Endometrium (tissue), 2 donors: ENCODE measurements around the gene PPP4R3A.
"Not testable (repeated sequence)": the region's sequence is repeated elsewhere in the genome, so short reads cannot be mapped to it uniquely, and the experiment has no call there.

Experiments
- FAIRE-seq: peaks from 2 replicates; lab custom pipeline; 2012; peaks lifted over from hg19 to GRCh38; lab: Jason Lieb, UNC
- donor health status: control.
- donor health status: control.

Gene PPP4R3A

DNA sequence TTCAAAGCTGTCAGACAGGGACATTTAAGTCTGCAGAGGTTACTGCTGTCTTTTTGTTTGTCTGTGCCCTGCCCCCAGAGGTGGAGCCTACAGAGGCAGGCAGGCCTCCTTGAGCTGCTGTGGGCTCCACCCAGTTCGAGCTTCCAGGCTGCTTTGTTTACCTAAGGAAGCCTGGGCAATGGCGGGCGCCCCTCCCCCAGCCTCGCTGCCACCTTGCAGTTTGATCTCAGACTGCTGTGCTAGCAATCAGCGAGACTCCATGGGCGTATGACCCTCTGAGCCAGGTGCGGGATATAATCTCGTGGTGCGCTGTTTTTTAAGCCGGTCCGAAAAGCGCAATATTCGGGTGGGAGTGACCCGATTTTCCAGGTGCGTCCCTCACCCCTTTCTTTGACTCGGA, 73.8 kb downstream of the PPP4R3A start:
- FAIRE-seq, result not testable (repeated sequence)

DNA sequence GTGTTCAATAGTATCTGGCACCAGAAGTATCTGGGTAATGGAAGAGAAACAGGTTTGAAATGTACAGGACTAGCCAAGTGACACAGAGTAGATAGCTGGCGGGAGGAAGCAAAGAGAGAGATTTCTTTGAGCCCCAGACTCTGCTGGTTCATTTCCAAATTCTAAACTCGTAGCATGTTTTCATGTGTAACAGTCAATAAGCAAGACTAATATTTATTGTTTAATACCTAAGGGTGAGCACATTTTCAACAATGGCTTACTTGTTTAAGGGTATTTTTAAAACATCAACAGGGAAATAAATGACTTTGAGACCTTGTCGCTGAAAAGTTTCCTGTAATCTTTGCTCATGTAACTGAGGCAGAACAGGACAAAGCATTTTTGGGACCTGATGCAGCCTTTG, 80.7 kb downstream of the PPP4R3A start:
- no peak for FAIRE-seq

DNA sequence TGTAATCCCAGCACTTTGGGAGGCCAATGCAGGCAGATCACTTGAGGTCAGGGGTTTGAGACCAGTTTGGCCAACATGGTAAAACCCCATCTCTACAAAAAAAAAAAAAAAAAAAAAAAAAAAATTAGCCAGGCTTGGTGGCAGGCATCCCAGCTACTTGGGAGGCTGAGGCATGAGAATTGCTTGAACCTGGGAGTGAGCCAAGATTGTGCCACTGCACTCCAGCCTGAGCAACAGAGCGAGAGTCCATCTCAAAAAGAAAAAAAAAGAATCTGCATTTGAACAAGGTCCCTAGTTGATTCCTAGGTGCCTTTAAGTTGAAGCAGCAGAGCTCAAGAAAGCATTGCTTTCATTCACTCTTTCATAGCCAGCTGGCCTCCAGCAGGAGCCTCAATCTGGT, 81.2 kb downstream of the PPP4R3A start:
- FAIRE-seq, result not testable (repeated sequence)

DNA sequence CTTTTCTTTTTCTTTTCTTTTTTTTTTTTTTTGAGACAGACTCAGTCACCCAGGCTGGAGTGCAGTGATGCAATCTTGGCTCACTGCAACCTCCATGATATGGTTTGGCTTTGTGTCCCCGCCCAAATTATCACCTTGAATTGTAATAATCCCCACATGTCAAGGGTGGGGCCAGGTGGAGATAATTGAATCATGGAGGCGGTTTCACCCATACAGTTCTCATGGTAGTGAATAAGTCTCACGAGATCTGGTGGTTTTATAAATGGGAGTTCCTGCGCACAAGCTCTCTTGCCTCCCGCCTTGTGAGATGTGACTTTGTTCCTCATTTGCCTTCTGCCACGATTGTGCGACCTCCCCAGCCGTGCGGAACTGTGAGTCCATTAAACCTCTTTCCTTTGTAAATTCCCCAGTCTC, 84.6 kb downstream of the PPP4R3A start:
- FAIRE-seq, result not testable (repeated sequence)

DNA sequence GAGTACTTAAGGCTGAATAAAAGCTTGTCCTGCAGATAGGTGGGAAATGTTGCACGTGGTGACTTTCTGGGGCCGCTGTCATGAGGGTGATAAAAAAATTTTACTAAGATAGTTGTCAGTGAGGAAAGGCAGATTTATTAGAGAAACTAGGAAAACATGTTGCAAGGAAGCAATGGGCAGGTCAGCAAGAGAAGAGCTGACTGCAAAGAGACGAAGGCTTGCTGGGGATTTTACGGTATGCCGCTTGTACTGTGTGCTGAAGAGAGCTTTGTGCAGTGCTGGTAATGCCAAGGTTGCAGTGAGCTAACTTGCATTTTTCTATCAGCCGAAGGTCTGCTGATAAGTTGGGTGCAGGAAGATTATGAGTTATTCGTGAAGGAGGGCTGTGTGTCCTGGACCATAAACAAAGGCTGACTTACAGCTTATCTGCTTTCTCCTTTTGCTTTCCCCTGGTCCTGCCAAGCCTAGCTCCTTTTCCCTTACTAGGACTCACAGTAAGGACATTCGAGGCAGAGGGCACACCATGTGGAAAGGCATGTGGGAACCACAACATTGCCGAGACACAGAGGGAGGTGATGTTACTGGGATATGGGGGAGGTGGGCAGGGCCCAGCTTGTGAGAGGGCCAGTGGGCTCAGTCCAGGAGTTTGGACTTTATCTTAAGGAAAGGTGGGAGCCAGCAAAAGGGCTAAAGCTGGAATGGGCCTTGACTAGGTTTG, 85.1 kb downstream of the PPP4R3A start:
- FAIRE-seq, result no peak

DNA sequence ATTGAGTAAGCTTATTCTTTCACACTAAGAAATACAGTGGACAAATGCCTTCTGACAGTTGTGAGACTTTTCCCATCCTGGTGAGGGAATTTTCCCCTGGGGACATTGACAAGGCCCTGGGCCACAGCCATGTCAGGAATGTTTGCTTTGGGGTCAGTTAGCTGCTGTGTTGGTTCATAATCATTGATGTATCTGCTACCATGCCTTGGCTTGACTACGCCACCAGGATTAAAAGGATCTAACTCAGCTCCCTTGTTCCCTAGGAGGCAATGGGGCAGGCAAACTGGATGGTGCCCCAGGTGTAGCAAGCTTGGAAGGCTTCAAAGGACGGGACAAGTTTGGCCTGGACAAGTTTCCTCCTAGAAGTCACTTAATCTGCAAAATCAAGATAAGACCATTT, 89.4 kb downstream of the PPP4R3A start:
- no peak for FAIRE-seq

DNA sequence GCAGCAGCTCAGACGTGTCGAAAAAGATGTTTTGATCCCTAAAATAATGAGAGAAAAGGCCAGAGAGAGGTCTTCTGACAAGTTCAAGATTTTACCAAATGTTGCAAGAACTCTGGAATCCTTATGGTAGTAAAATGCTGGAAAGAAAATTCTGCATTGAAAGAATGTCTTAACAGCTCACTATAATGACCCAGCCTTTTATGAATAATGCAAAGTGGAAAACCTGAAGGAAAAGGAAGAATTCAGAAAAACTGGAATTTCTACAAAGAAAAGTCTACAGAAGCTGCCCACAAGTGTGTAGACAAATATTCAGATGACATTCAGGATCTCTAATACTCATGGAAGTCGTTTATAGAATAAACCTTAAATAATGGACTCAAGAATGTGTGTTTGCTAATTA, 90.7 kb downstream of the PPP4R3A start:
- FAIRE-seq, result no peak

DNA sequence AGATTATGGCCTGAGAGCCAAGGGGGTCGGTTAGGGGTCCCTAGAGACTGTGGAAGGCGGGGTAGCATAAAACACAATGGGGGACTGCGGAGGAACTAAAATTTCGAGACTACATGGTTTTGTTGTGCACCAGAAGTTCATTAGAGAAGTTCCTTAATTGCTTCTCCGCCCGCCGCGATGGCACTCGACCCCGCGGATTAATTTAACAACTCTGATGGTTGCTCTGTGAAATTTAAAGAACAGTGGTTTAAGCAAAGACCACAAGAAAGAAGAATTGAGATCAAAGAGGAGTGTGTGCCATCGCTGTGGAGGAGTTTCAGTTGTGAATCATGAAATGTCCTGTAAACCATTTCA, 91.1 kb downstream of the PPP4R3A start:
- FAIRE-seq, result no peak

DNA sequence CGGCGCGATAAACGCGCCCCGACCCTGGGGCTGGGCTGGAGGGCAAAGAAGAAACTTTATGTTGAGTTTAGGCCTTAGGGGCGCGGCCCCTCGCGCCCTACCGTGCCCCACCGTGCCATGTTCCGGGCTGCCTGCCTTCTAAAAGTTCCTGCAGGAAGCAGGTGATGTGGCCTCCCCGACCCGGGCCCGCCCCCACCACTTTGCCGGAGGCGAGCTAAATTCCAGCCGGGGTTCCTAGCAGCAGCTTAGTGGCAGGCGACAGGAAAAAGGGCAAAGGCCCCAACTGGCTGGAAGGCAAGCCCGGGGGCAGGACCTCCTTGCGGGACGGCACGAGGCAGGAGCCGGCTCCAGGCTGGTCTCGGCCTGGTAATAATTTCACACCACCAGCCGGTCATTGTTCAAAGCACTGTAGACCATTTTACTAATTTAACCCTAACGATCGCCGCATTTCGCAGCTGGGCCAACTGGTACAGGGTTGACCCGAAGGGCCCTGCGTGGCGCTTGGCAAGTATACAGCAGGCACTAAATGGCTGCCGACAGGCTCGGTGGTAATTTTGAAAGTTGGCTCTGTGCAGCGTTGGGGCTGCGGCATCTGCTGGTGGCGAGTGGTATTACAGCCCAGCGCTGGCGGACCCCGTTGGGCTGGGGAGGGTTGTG, 91.6 kb downstream of the PPP4R3A start:
- no peak for FAIRE-seq

DNA sequence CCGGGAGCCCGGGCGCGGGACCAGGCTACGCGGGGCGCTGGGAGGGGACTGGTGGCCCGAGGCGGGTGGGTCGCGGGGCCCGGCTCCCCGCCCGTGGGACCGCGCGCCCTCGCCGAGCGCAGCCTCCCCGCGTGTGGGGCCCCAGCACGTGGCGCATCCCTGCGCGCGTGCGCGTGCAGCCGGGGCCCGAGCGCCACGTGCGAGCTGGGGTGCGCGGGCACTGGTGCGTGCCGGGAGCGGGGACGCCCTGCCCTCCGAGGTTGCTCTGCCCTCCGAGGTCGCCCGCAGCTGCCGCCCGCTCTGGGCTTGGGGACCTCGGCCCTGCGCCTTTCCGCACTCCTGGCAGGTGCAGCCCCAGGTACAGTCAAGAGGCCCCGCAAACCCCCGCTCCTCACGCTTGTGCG, 92.1 kb downstream of the PPP4R3A start:
- no peak for FAIRE-seq

DNA sequence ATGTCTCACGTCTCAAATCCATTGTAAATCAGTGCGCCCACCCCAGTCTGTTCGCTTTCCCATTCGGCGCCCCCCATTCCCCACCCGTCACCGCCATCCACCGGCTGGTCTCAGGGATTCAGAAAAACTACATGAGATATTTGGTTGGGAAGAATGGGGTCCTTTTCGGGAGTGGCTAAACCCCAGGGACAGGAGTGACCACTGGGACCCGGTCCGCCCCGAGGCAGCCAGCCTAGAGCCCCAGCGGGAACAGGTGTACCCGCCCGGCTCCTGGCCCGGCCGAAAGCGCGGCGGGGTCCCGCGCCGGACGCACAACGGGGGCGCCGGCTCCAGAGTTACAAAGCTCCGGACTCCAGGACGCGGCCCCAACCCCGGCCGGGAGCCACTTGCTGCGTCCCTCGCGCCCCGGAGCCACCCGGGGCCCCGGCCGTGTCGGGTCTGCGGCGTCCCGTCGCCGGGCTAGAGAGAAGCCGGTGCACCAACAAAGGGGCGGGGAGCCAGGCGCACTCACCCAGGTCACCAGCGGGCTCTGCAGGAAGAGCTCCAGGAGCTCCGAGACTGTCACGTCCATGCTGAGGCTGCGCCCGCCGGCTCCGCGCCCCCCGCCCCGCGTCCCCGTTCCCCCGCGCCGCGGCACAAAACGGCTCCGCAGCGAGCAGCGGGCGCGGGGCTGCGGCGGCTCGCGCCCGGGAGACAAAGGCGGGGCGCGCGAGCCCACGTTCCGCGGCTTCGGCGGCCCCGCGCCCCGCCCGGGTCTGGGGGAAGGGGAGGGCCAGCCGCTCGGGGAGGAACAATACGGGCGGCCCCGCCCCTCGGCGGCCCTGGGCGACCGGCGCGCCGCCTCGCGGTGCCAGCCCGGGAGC, 92.8 kb downstream of the PPP4R3A start, which contains the start of gene CCDC88C:
TSS of gene CCDC88C (minus strand) at position 701 of the 863 bp plus-strand sequence. CDS start at position 571, 130 bp downstream.
- no peak for FAIRE-seq

DNA sequence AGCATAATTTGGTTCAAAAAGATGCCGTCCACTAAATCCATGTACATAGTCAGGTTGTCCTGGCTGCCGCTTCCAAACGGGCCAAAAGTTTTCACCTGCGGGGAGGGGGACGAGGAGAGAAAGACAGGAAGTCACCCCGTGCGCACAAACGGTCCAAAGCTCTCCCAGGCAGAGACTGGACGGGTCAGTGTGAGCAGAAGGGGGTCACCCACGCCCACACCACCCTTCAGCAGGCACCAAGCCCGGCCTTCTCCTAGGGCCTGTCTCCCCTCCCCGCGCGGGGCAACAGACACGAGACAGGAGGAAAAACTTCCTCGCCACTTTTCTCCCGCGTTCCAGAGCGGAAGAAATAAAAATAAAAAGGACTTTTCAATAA, 93.4 kb downstream of the PPP4R3A start:
- no peak for FAIRE-seq

DNA sequence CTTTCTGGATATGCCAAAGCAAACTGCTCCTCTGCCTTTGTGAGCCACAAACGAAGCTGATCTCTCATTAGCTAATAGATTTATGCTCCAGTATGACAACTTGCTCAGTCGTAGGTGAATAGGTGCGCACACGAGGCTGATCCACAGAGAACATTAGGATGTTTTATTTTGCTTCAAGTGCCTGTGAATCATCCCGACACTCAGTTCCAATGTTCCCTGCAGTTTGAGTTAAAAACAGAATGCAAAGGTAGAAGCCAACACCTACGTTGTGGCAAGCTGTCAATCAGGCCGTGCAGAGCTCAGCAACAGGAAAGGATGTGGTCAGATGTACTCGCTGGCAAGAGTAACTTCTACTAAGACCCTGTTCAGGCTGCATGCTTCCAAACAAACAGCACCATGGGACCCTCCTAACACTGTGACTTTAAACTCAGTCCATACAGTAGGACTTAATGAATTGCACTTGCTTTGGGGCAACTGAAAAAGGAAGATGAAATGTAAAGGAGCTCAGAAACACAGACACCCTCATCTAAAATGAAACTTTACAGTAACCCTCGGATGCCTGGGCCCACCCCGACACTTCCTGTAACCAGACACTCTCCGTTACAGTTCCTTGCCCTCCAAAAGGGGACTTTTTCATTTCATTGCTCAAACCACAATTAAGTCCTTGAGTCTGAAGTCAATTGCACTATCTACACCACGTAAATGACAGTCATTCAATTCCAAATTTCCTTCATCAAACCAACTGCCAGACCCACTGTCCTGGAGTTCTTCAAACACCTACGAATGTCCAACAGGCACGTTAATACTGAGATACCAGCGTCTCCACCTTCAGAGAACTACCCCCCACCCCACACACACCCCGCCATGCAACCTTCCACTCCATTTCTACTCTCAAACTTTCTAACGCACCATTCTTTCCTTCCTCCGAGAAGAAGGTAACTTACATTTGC, 94.0 kb downstream of the PPP4R3A start:
- FAIRE-seq, result no peak

DNA sequence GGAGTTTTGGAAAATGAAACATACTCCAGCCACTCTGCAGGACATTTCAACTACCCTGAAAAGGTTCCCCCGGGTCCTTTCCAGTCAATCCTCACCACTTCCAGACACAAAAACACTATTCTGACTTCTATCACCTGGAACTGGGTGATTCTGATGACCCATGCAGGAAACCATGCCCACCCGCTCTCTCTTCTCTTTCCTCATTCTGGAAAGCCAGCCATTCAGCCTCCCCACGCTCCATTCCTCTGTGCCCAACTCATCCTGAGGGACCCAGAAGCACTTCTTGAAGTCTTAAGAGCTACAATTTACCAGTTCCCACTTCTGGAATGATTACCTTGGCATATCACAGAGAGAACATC, 95.7 kb downstream of the PPP4R3A start:
- FAIRE-seq, result no peak

DNA sequence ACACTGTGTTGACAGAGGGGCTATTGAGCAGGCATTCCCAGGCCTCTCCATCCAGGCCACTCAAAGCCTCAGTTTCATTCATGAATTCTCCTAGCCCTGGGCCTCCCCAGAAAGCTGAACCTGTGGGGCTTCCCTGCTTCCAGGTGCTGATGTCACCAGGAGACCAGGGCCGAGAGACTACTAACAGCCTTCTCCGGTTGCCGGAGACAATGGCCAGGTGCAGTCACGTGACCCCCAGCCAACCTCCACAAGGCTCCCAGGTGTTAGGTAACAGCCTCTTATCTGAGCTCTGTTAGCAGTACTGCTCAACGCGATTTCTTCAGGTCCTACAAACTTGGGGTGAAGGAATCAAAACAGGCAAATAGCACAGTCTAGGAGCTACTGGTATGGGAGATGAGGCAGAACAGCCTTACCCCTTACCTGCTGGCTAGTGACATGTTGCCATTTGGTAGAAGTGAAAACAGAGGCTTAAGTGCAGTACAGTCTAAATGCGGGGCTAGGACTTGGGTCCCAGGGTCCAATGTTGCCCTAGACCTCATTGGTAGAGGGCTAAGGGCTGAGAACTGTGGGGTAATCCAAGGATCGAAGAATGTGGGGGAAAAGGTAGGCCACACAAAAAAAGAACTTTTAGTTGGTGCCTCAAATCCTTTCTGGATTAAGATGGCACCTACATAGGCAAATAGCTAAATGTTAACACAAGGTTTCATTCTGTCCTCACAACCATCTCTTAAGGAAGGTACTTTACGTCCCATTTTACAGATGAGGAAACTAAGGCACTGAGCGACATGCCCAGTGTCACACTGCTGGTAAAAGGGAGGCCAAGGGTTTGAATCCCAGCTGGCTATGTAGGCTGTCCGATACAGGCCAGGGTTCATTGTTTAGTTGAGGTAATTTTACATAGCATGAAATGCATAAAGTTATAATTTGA, 96.3 kb downstream of the PPP4R3A start:
- FAIRE-seq, result no peak

DNA sequence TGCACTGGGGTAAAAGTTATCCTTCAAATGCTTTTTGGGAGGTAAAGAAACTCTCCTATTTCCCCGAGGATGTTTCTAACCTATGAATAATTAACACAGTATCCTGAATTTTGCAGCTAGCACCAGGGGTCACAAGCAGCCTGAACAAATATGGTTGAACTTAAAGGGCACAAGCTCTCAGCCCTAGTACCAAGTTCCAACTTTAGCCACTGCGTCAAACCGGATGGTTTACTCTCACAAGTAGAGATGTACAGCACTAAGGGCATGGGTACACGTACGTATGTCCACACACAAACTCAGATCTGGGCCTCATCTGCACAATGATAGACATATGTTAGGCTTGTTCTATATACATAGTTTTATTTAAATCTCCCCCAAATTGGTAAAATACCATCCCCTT, 97.2 kb downstream of the PPP4R3A start:
- FAIRE-seq, result no peak

DNA sequence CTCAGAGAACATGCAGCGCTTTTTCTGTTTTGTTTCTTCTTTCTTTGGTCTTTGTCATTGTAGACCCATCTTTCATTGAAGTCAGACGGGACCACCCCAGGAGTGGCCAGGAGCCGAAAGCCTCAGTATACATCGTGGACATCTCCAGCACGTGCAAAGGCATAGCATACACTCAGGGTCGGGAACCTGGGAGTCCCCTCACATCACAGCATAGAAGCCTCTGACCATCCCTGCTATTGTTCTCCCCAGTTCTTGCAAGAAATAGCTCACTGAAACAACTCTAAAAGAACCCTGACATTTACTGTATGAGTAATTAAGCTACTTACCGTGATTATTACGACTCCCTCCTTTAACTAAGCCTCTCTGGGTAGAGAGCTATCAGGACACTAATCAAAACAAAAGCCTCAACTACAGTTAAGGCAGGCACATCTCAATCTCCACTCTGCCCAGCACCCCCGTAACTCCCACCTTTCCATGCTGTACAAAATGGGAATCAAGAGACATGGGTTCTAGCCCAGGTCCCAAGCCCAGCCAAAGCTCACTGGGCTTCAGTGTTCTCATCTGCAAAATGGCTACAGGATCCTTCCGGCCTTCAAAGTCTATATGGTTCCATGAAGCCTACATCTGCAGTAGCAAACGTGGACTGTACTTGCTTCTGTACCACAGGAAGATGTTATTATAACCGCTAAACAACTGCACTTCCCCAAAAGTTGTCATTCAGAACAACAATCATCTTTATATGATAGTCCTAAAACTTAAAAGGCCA, 99.2 kb downstream of the PPP4R3A start:
- FAIRE-seq, result no peak

DNA sequence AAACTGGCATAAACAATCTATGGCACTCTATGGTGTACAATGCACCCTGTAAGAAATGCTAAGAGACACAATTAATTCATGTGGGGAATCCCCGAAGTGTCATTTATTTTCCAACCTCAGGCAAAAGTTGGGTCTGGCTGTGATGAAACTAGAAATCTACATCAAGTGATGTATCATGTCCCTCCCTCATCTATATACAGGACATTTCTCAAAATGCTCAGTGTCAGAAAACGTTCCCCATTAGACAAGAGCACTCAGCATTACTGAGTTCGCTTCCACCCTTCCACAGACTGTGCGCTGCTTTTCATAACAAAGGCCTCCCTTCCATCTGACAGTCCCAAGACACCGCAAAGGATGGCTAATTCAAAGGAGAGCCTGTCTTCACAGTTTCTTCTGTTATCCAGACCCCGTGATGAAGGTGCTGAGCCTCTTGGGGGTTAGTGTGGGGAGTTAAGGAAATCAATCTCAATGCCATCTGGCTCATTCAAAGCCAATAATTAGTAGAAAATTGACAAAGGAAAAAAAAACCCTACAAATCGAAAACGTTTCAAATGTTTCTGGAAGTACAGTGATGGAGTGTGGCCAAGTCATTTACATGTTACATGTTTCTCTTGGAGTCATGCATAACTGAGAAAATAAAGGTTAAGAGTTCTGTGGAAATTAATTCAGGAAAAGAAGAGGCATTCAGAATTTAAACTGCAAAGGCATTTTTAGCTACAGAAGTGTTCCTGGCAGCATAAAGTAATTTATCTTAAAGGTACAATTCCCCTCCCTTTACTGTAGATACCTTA, 100.0 kb downstream of the PPP4R3A start:
- no peak for FAIRE-seq

DNA sequence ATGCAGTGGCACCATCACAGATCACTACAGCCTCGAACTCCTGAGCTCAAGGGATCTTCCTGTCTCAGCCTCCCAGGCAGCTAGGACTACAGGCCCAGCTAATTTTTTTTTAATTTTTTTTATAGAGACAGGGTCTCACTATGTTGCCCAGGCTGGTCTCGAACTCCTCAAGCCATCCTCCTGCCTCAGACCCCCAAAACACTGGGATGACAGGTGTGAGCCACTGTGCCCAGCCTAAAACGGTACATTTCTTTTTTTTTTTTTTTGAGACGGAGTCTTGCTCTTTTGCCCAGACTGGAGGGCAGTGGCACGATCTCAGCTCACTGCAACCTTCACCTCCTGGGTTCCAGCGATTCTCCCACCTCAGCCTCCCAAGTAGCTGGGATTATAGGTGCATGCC, 100.9 kb downstream of the PPP4R3A start:
- not testable (repeated sequence) for FAIRE-seq
